Aorta (tissue), 5 donors: ENCODE measurements around the gene SPEF2. TPM values are rescaled to one million over a fixed set of nuclear protein-coding genes. Genes with fewer than 3 reads are reported as not detected.

Experiments
- ATAC-seq: fragments of 200-7000 bp; cut with Tn5 transposase; one replicate; pipeline ENCODE4 v1.9.1; 2022; ENCODE audit warnings: moderate library complexity; ENCODE audit not compliant: low FRiP score
- DNase-seq, 2 donors: peaks; one replicate each; pipeline ENCODE4 v3.0.0-alpha.2; 2020
- H3K27ac ChIP-seq, 2 donors: one replicate each; pipeline ENCODE4 v1.5.1; 2013; ENCODE audit warnings: low read length in 2 of 2, mild to moderate bottlenecking in 2 of 2, moderate library complexity in 2 of 2, control low read depth in 1 of 2, inconsistent platforms in 1 of 2, low read depth in 1 of 2
- H3K27me3 ChIP-seq, 2 donors: one replicate each; pipeline ENCODE4 v1.6.1; 2013; ENCODE audit warnings: control low read depth in 1 of 2, low read length in 1 of 2, mild to moderate bottlenecking in 1 of 2, moderate library complexity in 1 of 2; ENCODE audit not compliant: insufficient read depth in 2 of 2, control insufficient read depth in 1 of 2
- H3K36me3 ChIP-seq, 2 donors: one replicate each; pipeline ENCODE4 v1.6.1; 2013; ENCODE audit warnings: control low read depth in 1 of 2, low read length in 1 of 2, mild to moderate bottlenecking in 1 of 2; ENCODE audit not compliant: insufficient read depth in 2 of 2, control insufficient read depth in 1 of 2
- H3K4me1 ChIP-seq, 2 donors: one replicate each; pipeline ENCODE4 v1.6.1; 2013; ENCODE audit warnings: low read length in 2 of 2, control low read depth in 1 of 2, mild to moderate bottlenecking in 1 of 2, moderate library complexity in 1 of 2; ENCODE audit not compliant: insufficient read depth in 2 of 2, control insufficient read depth in 1 of 2
- H3K4me3 ChIP-seq, 2 donors: one replicate each; pipeline ENCODE4 v1.5.1; 2013; ENCODE audit warnings: low read length in 2 of 2, control low read depth in 1 of 2, mild to moderate bottlenecking in 1 of 2
- H3K9me3 ChIP-seq: one replicate; pipeline ENCODE4 v1.6.1; 2013; ENCODE audit warnings: mild to moderate bottlenecking, low read length; ENCODE audit not compliant: control insufficient read depth
- WGBS, 2 donors: extraction: QIAGEN DNeasy Blood & Tissue Kit; methylation state at CpG; one replicate each; pipeline ENCODE4 v1.1.7; 2013; 5-methylcytosine and 5-hydroxymethylcytosine counted together
- intact Hi-C, 2 donors: fragments of 100-400 bp; cut with DNase I; formaldehyde crosslinking; loops; one replicate each; pipeline versions ENCODE4 v1.14.2 to v1.15.0; 2022
- polyA plus RNA-seq, 2 donors: library from polyadenylated mRNA; stranded (reverse); fragments of 200-250 nt; gene quantifications; one replicate each; pipeline ENCODE4 v1.2.3, GENCODE V29; 2013
- total RNA-seq, 2 donors: library from RNA; stranded (reverse); fragmentation: NEBNext Ultra II Directional; extraction: Animal tissue kit (Norgen Biotek cat#: 25700); gene quantifications; one replicate each; pipeline ENCODE4 v1.2.1, GENCODE V29; 2021
- donor health status: healthy with polysubstance abuse.
- donor health status: Bipolar disorder and iron deficiency.
- donor health status: DM: no; HTN: no; CAD: no.
- donor health status: DM: no; HTN: no; CAD: no.
- donor health status: DM: yes; HTN: yes; CAD: no.

Gene SPEF2
- total and polyA plus RNA-seq, 4 donors = 1.0 to 10.9 (median 4.7) TPM

DNA sequence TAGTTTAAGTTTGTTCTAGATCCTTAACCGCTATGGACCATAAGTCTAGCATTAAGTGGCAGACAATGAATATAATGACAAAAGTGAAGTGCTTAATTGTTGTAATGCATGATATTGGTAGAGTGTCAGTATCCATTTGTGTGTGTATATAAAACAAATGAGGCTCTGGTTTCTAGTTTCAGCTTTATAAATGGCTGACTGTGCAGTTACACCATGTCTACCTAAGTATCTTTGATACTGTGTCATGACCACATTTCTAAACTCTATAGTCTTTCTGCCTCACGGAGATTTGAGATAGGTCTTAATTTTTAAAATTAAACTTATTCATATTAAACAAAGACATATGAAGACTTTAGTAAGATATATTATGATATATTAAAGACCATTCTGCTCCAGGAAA, 92.0 kb downstream of the SPEF2 start:
- H3K9me3 ChIP-seq = no peaks in the 10 kb centered on the region
- no peaks in the 10 kb centered on the region for H3K27me3 ChIP-seq
- intact Hi-C loops = no loop called here
- no peak overlapping the region for H3K4me3 ChIP-seq
- DNase-seq (no peak), ATAC-seq (no peak)
- no peak overlapping the region for H3K27ac ChIP-seq
- no peaks in the 10 kb centered on the region for H3K4me1 ChIP-seq
- WGBS, 2 donors = 92 to 96% methylated on average over 2 of the region's 2 CpGs
- H3K36me3 ChIP-seq = no peaks in the 10 kb centered on the region

DNA sequence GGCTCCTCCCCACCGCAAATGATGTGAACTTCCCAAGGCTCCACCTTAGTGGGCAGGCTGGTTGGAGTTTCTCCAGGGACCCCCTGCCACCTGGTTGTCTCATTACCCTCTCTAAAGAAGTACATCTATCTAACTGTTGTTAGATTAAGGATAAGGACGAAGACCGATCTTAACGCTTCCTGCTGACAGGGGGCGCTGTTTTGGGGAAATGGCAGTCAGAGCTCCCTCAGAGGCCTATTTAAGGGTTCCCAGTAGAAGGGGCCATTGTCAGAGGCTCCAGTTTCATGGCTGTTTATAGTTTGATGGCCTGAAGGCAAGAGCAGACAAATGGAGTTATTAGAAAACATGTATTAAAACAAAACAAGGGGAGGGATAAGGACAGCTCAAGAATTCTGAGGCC, 100.1 kb downstream of the SPEF2 start:
- ATAC-seq (no peak), DNase-seq (no peak)
- 74 to 75% methylated on average over 5 of the region's 5 CpGs for WGBS, 2 donors
- intact Hi-C loops = no loop called here
- no peaks in the 10 kb centered on the region for H3K4me1 ChIP-seq
- H3K27me3 ChIP-seq = no peaks in the 10 kb centered on the region
- no peak overlapping the region for H3K27ac ChIP-seq
- peaks cover 2% of the 10 kb centered on the region for H3K9me3 ChIP-seq
- no peak overlapping the region for H3K4me3 ChIP-seq
- H3K36me3 ChIP-seq = no peaks in the 10 kb centered on the region

- Histone ChIP-seq H3K4me3 (no peak overlapping the region), H3K27ac (no peak overlapping the region), H3K4me1 (no peaks in the 10 kb centered on the region), H3K27me3 (no peaks in the 10 kb centered on the region), H3K36me3 (no peaks in the 10 kb centered on the region), H3K9me3 (no peaks in the 10 kb centered on the region)
- DNase-seq (no peak), ATAC-seq (no peak)
- 91% methylated on average over 3 of the region's 3 CpGs for WGBS, 2 donors
- intact Hi-C loops = no loop called here
Measured at GRCh38 chr5:35735718-35736117, 118.1 kb downstream of the SPEF2 start.

DNA sequence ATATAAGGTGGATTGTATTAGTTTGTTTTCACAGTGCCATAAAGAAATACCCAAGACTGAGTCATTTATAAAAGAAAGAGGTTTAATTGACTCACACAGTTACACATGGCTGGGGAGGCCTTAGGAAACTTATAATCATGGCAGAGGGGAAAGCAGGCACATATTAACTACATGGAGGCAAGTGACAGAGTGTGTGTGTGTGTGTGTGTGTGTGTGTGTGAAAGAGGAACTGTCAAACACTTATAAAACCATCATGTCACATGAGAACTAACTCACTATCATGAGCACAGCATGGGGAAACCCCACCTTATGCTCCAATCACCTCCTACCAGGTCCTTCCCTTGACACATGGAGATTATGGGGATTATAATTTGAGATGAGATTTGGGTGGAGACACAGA, 118.6 kb downstream of the SPEF2 start:
- DNase-seq = no peak
- Histone ChIP-seq H3K9me3 (no peaks in the 10 kb centered on the region), H3K4me3 (no peak overlapping the region), H3K36me3 (no peaks in the 10 kb centered on the region), H3K27ac (no peak overlapping the region), H3K4me1 (no peaks in the 10 kb centered on the region), H3K27me3 (peaks cover 0 to under 1% of the 10 kb centered on the region in 2 donors)
- intact Hi-C loops = no loop called here
- ATAC-seq = no peak

GRCh38 chr5:35741126-35741716, 123.6 kb downstream of the SPEF2 start:
- Histone ChIP-seq H3K4me1 (no peaks in the 10 kb centered on the region), H3K9me3 (no peaks in the 10 kb centered on the region), H3K36me3 (no peaks in the 10 kb centered on the region), H3K4me3 (no peak overlapping the region), H3K27ac (no peak overlapping the region), H3K27me3 (peaks cover 0 to 2% of the 10 kb centered on the region in 2 donors)
- no peak for ATAC-seq
- no peak for DNase-seq
- intact Hi-C loops = no loop called here
- WGBS, 2 donors = 65 to 69% methylated on average over 5 of the region's 5 CpGs

- Histone ChIP-seq H3K4me3 (no peak overlapping the region), H3K27me3 (peaks cover 0 to 2% of the 10 kb centered on the region in 2 donors), H3K36me3 (no peaks in the 10 kb centered on the region), H3K27ac (no peak overlapping the region), H3K4me1 (no peaks in the 10 kb centered on the region), H3K9me3 (no peaks in the 10 kb centered on the region)
- ATAC-seq (no peak), DNase-seq (no peak)
- intact Hi-C loops = no loop called here
- 80 to 90% methylated on average over 1 of the region's 1 CpG for WGBS, 2 donors
Measured at GRCh38 chr5:35741971-35742370, 124.3 kb downstream of the SPEF2 start.

- Histone ChIP-seq H3K27ac (no peak overlapping the region), H3K9me3 (no peaks in the 10 kb centered on the region), H3K4me3 (no peak overlapping the region), H3K4me1 (no peaks in the 10 kb centered on the region), H3K27me3 (peaks cover 0 to 2% of the 10 kb centered on the region in 2 donors), H3K36me3 (no peaks in the 10 kb centered on the region)
- no peak for ATAC-seq
- DNase-seq = no peak
- intact Hi-C loops = no loop called here
Measured at GRCh38 chr5:35743644-35744043, 126.0 kb downstream of the SPEF2 start.

GRCh38 chr5:35745193-35745592, 127.5 kb downstream of the SPEF2 start:
- H3K4me1 ChIP-seq = no peaks in the 10 kb centered on the region

GRCh38 chr5:35745660-35746059, 128.0 kb downstream of the SPEF2 start:
- no peaks in the 10 kb centered on the region for H3K9me3 ChIP-seq
- no peak overlapping the region for H3K27ac ChIP-seq
- peaks cover 0 to 2% of the 10 kb centered on the region in 2 donors for H3K27me3 ChIP-seq
- no peak overlapping the region for H3K4me3 ChIP-seq
- DNase-seq (no peak), ATAC-seq (no peak)
- no peaks in the 10 kb centered on the region for H3K36me3 ChIP-seq
- WGBS, 2 donors = 62 to 68% methylated on average over 3 of the region's 3 CpGs
- intact Hi-C loops = no loop called here
- no peaks in the 10 kb centered on the region for H3K4me1 ChIP-seq

More at GRCh38 chr5:35745193-35745592, 127.5 kb downstream of the SPEF2 start:
- WGBS, 2 donors = 87% methylated on average over 8 of the region's 8 CpGs
- peaks cover 0 to 2% of the 10 kb centered on the region in 2 donors for H3K27me3 ChIP-seq
- H3K27ac ChIP-seq = no peak overlapping the region
- intact Hi-C loops = no loop called here
- H3K4me3 ChIP-seq = no peak overlapping the region
- no peak for DNase-seq
- no peaks in the 10 kb centered on the region for H3K36me3 ChIP-seq
- ATAC-seq = no peak
- H3K9me3 ChIP-seq = no peaks in the 10 kb centered on the region
